SK-N-SH (cell line): ENCODE results near the gene THEMIS2.

Experiments
- ELF1 ChIP-seq: IDR thresholded peaks from 2 replicates; pipeline ENCODE4 v1.4.0; 2012
- GABPA ChIP-seq: IDR thresholded peaks from 2 replicates; pipeline ENCODE4 v1.4.0; 2012; ENCODE audit warnings: low read depth, mild to moderate bottlenecking
- POLR2AphosphoS5 ChIP-seq: IDR thresholded peaks from 2 replicates; pipeline ENCODE4 v1.6.1; 2012; ENCODE audit warnings: low read depth, low read length
- TCF12 ChIP-seq: IDR thresholded peaks from 2 replicates; pipeline ENCODE4 v1.4.0; 2012
- TF ChIP-seq, protein P1 (sequence below): fragments of 200-600 bp; sonication (generic); IDR thresholded peaks from 2 replicates; pipeline ENCODE4 v1.6.1; 2017; ENCODE audit warnings: antibody characterized with exemption, mild to moderate bottlenecking, moderate library complexity
- TF ChIP-seq, protein P2 (sequence below): IDR thresholded peaks from 2 replicates; pipeline ENCODE4 v1.6.1; 2012; ENCODE audit warnings: mild to moderate bottlenecking, low read depth, low read length, moderate library complexity

DNA sequence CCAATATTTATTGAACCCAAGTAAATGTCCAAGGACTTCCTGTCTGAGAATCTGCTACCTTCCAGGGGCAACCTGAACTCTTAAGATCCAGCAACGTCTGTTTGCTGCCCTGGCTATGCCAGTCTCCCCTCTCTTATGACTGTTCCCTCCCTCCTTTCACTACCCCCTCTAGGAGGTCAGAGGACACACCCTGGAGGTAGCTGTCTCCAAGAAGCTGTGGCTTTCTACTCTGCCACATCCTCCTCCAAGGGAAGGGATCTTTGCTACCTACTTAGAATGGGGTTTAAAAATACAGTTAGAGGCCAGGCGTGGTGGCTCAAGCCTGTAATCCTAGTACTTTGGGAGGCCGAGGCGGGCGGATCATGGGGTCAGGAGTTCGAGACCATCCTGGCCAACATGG lies 58.8 kb downstream of the THEMIS2 start:
- TF ChIP-seq, protein P1, sequence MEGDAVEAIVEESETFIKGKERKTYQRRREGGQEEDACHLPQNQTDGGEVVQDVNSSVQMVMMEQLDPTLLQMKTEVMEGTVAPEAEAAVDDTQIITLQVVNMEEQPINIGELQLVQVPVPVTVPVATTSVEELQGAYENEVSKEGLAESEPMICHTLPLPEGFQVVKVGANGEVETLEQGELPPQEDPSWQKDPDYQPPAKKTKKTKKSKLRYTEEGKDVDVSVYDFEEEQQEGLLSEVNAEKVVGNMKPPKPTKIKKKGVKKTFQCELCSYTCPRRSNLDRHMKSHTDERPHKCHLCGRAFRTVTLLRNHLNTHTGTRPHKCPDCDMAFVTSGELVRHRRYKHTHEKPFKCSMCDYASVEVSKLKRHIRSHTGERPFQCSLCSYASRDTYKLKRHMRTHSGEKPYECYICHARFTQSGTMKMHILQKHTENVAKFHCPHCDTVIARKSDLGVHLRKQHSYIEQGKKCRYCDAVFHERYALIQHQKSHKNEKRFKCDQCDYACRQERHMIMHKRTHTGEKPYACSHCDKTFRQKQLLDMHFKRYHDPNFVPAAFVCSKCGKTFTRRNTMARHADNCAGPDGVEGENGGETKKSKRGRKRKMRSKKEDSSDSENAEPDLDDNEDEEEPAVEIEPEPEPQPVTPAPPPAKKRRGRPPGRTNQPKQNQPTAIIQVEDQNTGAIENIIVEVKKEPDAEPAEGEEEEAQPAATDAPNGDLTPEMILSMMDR = no peak
- no peak for TF ChIP-seq POLR2AphosphoS5
- TF ChIP-seq, protein P2, sequence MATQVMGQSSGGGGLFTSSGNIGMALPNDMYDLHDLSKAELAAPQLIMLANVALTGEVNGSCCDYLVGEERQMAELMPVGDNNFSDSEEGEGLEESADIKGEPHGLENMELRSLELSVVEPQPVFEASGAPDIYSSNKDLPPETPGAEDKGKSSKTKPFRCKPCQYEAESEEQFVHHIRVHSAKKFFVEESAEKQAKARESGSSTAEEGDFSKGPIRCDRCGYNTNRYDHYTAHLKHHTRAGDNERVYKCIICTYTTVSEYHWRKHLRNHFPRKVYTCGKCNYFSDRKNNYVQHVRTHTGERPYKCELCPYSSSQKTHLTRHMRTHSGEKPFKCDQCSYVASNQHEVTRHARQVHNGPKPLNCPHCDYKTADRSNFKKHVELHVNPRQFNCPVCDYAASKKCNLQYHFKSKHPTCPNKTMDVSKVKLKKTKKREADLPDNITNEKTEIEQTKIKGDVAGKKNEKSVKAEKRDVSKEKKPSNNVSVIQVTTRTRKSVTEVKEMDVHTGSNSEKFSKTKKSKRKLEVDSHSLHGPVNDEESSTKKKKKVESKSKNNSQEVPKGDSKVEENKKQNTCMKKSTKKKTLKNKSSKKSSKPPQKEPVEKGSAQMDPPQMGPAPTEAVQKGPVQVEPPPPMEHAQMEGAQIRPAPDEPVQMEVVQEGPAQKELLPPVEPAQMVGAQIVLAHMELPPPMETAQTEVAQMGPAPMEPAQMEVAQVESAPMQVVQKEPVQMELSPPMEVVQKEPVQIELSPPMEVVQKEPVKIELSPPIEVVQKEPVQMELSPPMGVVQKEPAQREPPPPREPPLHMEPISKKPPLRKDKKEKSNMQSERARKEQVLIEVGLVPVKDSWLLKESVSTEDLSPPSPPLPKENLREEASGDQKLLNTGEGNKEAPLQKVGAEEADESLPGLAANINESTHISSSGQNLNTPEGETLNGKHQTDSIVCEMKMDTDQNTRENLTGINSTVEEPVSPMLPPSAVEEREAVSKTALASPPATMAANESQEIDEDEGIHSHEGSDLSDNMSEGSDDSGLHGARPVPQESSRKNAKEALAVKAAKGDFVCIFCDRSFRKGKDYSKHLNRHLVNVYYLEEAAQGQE = no peak
- TF ChIP-seq GABPA = no peak
- no peak for TF ChIP-seq ELF1
- no peak for TF ChIP-seq TCF12
